Measurements from ENCODE around the gene WIZ. TPM values are rescaled to one million over a fixed set of nuclear protein-coding genes. Genes with fewer than 3 reads are reported as not detected.

WIZ gene
- total RNA-seq, 1 experiment from 2014 or later, result 31.9 TPM

DNA sequence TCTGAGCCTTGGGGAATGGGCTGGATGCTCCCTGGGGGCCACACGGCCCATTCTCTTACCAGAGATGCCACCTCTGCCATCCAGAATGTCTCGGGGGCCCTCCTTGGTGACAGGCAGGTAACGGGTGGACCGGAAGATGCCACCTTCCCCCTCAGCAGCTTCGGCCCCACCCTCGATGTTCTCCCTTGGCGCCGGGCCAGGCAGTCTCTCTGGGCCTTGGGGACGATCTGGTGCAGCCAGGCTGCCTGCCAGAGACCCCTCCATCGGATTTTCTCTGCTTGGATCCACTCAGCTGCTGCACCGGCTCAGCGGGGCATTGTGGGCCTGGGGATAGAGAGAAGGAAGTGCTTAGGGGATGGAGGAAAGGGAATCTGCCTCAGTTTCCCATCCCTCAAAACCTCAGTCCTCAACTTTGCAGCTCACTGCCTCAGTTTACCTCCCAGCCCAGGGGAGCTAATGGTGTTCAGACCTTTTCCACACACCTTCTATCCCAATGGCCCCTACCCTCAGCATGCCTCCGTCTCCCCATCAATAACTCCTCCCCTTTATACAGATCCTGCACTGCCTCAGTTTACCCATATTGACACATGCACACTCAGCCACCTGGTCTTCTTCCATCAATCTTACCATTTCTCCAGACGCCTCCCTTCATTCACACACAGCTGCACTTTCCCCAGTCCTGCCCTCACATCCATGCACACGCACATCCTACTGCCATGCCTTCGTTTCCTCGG is 1.5 kb downstream of the WIZ start:
- H3K27me3 Mint-ChIP-seq (ENCODE audit: unreplicated experiment), result peaks cover 42% of the 10 kb centered on the region
- H3K4me1 Mint-ChIP-seq (ENCODE audit: low read depth, unreplicated experiment), result peaks cover 10% of the 10 kb centered on the region
- no peaks in the 10 kb centered on the region for H3K9me3 Mint-ChIP-seq (ENCODE audit: low read depth, unreplicated experiment)
- peaks cover 7% of the 10 kb centered on the region for H3K36me3 Mint-ChIP-seq (ENCODE audit: insufficient read depth, unreplicated experiment)
- no peak overlapping the region for H3K27ac Mint-ChIP-seq (ENCODE audit: unreplicated experiment)
- DNase-seq, result no peak
- H3K4me3 Mint-ChIP-seq (ENCODE audit: low read depth, unreplicated experiment), result peak overlapping the region; percentile 6
- no TSS peak for BruUV-seq (replicated peaks)
- intact Hi-C loops (cut with micrococcal nuclease; ENCODE audit: unreplicated experiment), result no loop called here
- CTCF ChIA-PET, result no interaction called here
- TF ChIP-seq, protein P1, sequence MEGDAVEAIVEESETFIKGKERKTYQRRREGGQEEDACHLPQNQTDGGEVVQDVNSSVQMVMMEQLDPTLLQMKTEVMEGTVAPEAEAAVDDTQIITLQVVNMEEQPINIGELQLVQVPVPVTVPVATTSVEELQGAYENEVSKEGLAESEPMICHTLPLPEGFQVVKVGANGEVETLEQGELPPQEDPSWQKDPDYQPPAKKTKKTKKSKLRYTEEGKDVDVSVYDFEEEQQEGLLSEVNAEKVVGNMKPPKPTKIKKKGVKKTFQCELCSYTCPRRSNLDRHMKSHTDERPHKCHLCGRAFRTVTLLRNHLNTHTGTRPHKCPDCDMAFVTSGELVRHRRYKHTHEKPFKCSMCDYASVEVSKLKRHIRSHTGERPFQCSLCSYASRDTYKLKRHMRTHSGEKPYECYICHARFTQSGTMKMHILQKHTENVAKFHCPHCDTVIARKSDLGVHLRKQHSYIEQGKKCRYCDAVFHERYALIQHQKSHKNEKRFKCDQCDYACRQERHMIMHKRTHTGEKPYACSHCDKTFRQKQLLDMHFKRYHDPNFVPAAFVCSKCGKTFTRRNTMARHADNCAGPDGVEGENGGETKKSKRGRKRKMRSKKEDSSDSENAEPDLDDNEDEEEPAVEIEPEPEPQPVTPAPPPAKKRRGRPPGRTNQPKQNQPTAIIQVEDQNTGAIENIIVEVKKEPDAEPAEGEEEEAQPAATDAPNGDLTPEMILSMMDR (IDR thresholded peaks at IDR 0.05; ENCODE audit: unreplicated experiment), result no peak

DNA sequence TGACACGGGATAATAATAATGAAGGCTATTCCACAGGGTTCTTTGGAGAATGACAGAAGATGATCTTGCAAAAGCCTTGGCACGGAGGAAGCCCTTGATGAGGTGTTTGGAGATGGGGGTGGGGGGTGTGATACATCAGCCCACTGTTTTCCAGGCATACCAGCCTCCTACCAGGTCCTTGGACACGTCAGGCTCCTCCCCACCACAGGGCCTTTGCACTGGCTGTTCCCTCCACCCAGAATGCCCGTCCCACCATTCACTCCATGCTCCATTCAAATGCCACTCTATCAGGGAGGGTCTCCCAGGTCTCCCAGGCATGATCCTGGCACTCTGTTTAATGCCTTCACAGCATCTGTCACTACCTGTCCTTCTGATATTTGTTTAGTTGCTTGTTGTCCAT is 2.7 kb downstream of the WIZ start:
- no peak for DNase-seq
- peaks cover 10% of the 10 kb centered on the region for H3K4me1 Mint-ChIP-seq (ENCODE audit: low read depth, unreplicated experiment)
- TF ChIP-seq, protein P1 (IDR thresholded peaks at IDR 0.05; ENCODE audit: unreplicated experiment), result no peak
- H3K36me3 Mint-ChIP-seq (ENCODE audit: insufficient read depth, unreplicated experiment), result peaks cover 7% of the 10 kb centered on the region
- H3K4me3 Mint-ChIP-seq (ENCODE audit: low read depth, unreplicated experiment), result no peak overlapping the region
- BruUV-seq (replicated peaks), result no TSS peak
- H3K9me3 Mint-ChIP-seq (ENCODE audit: low read depth, unreplicated experiment), result no peaks in the 10 kb centered on the region
- no peak overlapping the region for H3K27ac Mint-ChIP-seq (ENCODE audit: unreplicated experiment)
- intact Hi-C loops (cut with micrococcal nuclease; ENCODE audit: unreplicated experiment), result no loop called here
- peaks cover 32% of the 10 kb centered on the region for H3K27me3 Mint-ChIP-seq (ENCODE audit: unreplicated experiment)
- CTCF ChIA-PET, result no interaction called here

- BruUV-seq (replicated peaks), result no TSS peak
- Mint-ChIP-seq H3K9me3 (ENCODE audit: low read depth, unreplicated experiment) (no peaks in the 10 kb centered on the region), H3K27me3 (ENCODE audit: unreplicated experiment) (peaks cover 26% of the 10 kb centered on the region), H3K4me3 (ENCODE audit: low read depth, unreplicated experiment) (no peak overlapping the region), H3K27ac (ENCODE audit: unreplicated experiment) (no peak overlapping the region), H3K36me3 (ENCODE audit: insufficient read depth, unreplicated experiment) (peaks cover 7% of the 10 kb centered on the region), H3K4me1 (ENCODE audit: low read depth, unreplicated experiment) (peaks cover 8% of the 10 kb centered on the region)
- intact Hi-C loops (cut with micrococcal nuclease; ENCODE audit: unreplicated experiment), result no loop called here
- TF ChIP-seq, protein P1 (IDR thresholded peaks at IDR 0.05; ENCODE audit: unreplicated experiment), result no peak
- DNase-seq, result no peak
- CTCF ChIA-PET, result no interaction called here
Measured at GRCh38 chr19:15445807-15446376, 3.9 kb downstream of the WIZ start.

- intact Hi-C loops (cut with micrococcal nuclease; ENCODE audit: unreplicated experiment), result no loop called here
- TF ChIP-seq, protein P1 (IDR thresholded peaks at IDR 0.05; ENCODE audit: unreplicated experiment), result no peak
- H3K4me3 Mint-ChIP-seq (ENCODE audit: low read depth, unreplicated experiment), result no peak overlapping the region
- H3K36me3 Mint-ChIP-seq (ENCODE audit: insufficient read depth, unreplicated experiment), result peaks cover 2% of the 10 kb centered on the region
- H3K27ac Mint-ChIP-seq (ENCODE audit: unreplicated experiment), result no peak overlapping the region
- CTCF ChIA-PET, result no interaction called here
- H3K27me3 Mint-ChIP-seq (ENCODE audit: unreplicated experiment), result peaks cover 26% of the 10 kb centered on the region
- no TSS peak for BruUV-seq (replicated peaks)
- no peak for DNase-seq
- peaks cover 1% of the 10 kb centered on the region for H3K4me1 Mint-ChIP-seq (ENCODE audit: low read depth, unreplicated experiment)
- H3K9me3 Mint-ChIP-seq (ENCODE audit: low read depth, unreplicated experiment), result no peaks in the 10 kb centered on the region
Measured at GRCh38 chr19:15445227-15445605, 4.5 kb downstream of the WIZ start.
